HG02970 (cell line): ENCODE results near the gene NUP210L.
"Not testable (repeated sequence)": the region's sequence is repeated elsewhere in the genome, so short reads cannot be mapped to it uniquely, and the experiment has no call there.

ENCODE experiments used
- ATAC-seq: cut with Tn5 transposase; IDR thresholded peaks from one replicate; pipeline ENCODE4 v1.9.1; 2021; ENCODE audit warnings: mild to moderate bottlenecking, moderate library complexity, moderate number of reproducible peaks; ENCODE audit not compliant: unreplicated experiment, low FRiP score

The NUP210L gene

DNA sequence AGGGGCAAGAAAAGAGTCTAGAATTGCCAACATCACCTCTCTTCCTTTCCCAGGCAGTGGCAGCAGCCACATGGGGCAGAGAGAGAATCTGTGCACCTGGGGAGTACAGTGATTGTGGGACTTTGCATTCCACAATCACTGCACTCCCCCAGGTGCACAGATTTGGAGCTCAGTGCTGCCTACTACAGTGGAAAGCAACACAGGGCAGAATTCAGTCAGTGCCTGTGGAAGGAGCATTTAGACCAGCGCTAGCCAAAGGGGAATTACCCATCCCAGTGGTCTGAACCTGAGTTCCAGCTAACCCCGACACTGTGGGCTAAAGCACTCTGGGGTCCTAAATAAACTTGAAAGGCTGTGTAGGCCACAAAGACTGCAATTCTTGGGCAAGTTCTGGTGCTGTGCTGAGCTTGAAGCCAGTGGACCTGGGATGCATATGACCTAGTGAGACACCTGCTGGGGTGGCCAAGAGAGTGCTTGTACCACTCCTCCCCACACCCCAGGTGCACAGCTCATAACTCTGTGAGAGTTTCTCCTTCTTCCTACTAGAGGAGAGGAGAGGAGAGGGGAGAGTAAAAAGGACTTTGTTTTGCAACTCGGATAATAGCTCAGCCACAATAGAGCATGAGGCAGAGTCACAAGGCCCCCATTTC, 50.3 kb downstream of the NUP210L start:
- no peak for ATAC-seq

DNA sequence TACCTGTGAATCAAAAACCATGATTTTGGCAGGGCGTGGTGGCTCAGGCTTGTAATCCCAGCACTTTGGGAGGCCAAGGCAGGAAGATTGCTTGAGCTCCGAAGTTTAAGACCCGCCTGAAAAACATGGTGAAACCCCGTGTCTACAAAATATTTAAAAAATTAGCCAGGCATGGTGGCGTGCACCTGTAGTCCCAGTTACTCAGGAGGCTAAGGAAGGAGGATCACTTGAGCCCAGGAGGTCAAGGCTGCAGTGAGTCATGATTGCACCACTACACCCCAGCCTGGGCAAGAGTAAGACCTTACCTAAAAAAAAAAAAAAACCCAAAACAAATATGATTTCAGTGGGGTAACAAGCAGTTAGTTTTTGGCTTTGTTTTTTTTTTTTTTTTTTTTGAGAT, 54.7 kb downstream of the NUP210L start:
- not testable (repeated sequence) for ATAC-seq

DNA sequence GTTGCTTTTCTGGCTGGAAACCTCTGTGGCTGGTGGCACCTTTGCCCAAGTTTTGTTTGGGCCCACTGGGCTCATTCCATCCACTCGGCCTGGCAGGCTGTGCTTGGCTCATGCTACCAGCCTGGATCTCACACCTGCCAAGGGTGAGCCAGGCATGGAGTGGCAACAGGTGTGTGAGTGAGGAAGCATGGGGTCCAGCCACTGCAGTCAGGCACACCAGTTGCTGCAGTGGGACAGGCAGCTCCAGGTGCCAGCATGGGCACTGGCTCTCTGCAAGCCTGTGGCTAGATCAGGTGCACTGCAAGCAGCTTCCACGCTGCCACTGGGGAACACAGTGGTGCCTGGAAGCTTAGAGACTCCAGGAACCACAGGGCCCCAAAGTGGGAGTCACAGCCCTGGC, 57.0 kb downstream of the NUP210L start:
- ATAC-seq, result no peak

DNA sequence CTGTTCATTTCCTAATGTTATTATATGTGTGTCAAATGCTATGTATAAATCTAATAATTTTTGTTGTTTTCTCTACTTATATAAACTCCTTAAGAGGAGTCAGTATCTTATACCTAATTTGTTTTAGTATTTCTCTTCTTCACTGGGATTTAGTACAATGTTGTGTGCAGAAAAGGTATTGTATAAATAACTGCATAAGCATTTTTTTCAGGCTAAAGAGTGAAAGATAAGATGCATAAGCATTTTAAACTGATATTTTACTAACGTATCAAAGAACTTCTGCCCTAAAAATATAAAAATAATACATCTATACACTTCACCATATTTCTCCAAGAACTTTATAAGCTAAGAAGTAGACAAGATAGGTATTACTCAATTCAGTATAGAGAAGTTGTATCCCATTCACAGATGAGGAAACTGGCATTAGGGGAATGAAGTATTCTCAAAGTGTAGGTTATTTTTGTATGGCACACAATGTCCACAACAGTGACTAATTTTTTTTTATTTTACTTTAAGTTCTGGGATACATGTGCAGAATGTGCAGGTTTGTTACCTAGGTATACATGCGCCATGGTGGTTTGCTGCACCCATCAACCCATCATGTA, 59.3 kb downstream of the NUP210L start:
- ATAC-seq, result no peak

DNA sequence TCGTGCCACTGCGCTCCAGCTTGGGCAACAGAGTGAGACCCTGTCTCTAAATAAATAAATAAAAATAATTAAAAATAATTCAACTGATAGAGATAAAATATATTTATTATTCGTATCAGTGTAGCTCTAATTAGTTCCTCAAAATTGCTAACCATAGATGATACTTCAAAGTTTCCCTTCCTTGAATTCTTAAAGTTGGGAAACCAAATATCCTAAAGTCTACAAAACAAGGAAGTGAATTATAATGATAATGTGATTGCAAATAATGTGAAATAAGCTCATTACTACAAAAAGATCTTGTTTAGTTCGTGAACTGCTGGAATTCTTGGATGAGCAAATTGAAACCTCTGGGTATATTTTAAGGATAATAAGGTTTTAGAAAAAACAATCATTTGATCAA, 60.5 kb downstream of the NUP210L start:
- no peak for ATAC-seq

DNA sequence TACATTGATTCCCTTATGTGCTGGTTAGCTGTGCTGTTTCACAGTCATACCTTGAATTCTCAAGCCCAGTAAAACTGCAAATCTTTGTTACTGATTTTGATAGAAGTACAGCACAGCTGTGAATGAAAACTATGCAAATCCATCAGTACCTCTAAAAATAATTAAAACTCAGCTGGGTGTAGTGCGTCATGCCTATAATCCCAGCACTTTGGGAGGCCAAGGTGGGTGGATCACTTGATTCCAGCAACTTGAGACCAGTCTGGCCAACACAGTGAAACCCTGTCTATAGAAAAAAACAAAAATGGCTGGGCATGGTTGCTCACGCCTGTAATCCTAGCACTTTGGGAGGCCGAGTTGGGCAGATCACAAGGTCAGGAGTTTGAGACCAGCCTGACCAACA, 61.2 kb downstream of the NUP210L start:
- no peak for ATAC-seq

DNA sequence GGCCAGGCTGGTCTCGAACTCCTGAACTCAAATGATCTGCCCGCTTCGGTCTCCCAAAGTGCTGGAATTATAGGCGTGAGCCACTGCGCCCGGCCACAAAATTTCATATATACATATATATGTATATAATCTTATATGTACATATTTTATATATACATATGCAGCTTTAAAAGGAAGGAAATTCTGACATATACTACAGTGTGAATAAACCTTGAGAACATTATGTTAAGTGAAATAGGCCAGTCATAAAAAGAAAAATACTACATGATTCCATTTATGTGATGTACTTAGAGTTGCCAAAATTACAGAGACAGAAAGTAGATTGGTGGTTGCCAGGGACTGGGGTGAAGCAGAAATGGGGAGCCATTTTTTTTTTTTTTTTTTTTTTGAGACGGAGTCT, 63.2 kb downstream of the NUP210L start:
- no peak for ATAC-seq

DNA sequence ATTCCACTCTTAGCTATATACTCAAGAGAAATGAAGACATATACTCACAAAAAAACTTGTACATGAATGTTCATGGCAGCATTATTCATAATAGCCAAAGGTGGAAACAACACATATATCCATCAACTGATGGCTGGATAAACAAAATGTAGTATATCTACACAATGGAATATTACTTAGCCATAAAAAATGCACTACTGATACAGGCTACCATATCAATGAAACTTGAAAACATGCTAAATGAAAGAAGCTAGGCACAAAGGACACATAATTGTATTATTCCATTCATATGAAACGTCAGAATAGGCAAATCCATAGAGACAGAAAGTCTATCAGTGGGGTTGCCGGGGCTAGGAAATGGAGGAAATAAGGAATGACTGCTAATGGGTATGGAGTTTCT, 67.3 kb downstream of the NUP210L start:
- ATAC-seq, result no peak

DNA sequence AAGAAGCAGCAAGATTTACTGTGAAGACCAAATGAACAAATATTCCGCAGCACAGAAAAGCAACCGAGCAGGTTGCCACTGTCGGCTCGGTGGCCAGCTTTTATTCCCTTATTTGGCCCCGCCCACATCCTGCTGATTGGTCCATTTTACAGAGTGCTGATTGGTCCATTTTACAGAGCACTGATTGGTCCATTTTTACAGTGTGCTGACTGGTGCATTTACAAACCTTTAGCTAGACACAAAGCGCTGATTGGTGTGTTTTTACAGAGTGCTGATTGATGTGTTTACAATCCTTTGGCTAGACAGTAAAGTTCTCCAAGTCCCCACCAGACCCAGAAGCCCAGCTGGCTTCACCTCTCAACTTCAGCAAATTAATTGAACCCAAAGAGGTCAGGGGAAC, 71.8 kb downstream of the NUP210L start:
- ATAC-seq, result not testable (repeated sequence)

DNA sequence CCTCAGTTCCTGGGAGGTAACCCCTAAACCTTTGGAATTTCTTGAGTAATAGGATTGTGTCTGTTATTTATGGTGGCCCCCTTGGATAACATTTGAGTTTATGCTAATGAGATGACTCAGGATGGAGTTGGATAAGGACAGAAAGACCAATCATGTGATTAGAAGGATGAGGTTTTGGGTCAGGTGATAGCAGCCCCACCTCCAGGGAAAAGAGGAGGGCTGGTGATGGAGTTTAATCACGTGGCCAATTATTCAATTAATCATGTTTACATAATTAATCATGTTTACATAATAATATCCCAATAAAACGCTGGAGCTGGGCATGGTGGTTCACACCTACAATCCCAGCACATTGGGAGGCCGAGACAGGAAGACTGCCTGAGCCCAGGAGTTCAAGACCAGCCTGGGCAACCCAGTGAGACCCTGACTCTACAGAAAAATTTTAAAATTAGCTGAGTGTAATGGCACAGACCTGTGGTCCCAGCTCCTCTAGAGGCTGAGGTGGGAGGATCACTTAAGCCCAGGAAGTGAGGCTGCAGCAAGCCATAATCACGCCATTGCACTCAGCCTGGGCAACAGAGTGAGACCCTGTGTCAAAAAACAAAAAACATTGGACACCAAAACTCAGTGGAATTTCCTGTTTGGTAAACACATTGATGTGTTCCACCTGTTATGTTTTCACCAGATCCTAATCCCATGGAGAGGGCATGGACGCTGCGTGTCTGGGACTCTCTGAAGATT, 73.3 kb downstream of the NUP210L start:
- ATAC-seq, result no peak

DNA sequence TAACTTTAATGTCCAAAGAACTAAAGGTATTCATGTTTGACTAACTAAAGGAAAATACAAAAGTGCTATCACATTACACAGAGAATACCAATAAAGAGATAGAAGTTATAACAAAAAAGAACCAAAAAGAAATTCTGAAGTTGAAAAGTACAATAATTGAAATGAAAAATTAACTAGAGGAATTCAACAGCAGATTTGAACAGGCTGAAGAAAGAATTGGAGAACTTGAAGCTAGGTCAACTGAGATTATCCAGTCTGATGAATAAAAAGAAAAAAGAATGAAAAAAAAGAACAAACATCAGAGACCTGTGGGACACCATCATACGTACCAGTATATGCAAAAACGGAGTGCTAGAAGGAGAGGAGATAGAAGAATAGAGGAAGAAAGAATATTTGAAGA, 78.5 kb downstream of the NUP210L start:
- no peak for ATAC-seq

DNA sequence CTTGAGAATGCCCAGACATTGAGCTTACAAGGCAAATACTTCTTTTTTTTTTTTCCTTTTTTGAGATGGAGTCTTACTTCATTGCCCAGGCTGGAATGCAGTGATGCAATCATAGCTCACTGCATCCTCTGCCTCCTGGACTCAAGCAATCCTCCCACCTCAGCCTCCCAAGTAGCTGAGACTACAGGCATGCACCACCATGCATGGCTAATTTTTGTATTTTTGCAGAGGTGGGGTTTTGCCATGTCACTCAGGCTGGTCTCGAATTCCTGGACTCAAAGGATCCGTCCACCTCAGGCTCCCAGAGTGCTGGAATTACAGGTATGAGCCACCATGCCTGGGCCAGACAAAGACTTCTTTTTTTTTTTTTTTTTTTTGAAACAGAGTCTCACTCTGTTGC, 79.1 kb downstream of the NUP210L start:
- no peak for ATAC-seq

DNA sequence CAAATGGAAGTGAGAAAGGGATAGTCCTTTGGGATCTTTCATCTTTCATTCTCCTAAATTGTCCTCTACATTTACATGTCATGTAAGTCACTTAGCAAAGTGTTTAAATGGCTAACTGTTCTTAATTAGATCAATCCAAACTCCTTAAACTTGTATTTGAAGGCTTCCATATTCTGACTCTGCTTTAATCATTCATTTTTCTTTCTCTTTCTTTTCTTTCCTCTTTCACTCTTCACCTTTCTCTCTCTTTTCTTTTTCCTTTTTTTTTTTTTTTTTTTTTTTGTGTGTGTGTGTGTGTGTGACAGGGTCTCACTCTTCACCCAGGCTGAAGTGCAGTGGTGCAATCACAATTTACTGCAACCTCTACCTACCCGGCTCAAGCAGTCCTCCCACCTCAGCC, 92.6 kb downstream of the NUP210L start:
- no peak for ATAC-seq

DNA sequence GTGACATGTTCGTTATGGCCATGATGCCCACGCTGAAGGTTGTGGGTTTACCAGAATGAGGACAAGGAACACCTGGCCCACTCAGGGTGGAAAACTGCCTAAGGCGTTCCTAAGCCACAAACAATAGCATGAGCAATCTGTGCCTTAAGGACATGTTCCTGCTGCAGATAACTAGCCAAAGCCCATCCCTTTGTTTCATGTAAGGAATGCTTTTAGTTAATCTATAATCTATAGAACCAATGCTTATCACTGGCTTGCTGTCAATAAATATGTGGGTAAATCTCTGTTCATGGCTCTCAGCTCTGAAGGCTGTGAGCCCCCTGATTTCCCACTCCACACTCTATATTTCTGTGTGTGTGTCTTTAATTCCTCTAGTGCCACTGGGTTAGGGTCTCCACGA, 107.4 kb downstream of the NUP210L start:
- not testable (repeated sequence) for ATAC-seq

DNA sequence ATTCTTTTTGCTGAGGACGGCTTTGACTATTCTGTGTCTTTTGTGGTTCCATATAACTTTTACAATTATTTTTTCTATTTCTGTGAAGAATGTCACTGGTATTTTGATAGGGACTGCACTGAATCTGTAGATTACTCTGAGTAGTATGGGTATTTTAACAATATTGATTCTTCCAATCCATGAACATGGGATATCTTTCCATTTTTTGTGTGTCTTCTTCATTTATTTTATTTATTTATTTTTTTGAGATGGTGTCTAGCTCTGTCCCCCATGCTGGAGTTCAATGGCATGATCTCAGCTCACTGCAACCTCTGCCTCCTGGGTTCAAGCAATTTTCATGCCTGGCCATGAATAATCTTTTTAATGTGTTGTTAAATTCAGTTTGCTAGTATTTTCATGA, 121.2 kb downstream of the NUP210L start:
- not testable (repeated sequence) for ATAC-seq

DNA sequence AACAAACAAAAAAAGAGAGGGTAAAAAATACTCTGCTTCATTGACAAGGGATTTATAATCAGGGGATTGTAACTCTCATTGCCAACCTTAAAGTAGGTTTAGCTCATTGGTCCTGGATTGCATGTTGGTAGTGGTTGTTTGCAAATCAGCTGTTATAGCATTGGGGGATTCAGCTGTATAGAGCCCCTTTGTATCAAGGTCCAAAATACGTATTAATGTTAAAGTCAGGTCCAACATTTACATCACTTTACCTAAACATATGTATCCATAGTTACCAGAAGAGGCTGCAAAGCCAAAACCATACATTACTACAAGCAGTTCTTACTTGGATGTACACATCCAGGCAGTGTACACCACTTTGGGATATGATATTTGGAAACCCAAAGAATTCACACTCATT, 134.9 kb downstream of the NUP210L start:
- no peak for ATAC-seq

DNA sequence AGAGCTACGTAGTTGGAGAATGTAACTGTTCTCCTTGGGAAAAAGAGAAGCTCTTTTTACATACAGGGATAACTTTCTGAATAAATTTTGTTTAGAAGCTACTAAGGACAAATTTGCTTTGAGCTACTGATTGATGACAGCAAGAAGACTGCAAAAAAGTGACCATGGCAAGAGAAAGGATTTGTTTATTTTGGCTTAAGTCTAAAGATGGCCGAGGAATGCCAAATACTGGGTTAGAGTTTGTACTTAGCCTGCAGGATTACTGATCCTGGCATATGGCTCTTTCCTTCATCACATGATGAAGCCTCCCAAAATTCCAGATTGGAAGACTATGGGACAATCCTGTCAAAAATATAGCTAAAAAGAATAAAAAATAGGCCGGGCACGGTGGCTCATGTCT, 135.6 kb downstream of the NUP210L start:
- no peak for ATAC-seq

DNA sequence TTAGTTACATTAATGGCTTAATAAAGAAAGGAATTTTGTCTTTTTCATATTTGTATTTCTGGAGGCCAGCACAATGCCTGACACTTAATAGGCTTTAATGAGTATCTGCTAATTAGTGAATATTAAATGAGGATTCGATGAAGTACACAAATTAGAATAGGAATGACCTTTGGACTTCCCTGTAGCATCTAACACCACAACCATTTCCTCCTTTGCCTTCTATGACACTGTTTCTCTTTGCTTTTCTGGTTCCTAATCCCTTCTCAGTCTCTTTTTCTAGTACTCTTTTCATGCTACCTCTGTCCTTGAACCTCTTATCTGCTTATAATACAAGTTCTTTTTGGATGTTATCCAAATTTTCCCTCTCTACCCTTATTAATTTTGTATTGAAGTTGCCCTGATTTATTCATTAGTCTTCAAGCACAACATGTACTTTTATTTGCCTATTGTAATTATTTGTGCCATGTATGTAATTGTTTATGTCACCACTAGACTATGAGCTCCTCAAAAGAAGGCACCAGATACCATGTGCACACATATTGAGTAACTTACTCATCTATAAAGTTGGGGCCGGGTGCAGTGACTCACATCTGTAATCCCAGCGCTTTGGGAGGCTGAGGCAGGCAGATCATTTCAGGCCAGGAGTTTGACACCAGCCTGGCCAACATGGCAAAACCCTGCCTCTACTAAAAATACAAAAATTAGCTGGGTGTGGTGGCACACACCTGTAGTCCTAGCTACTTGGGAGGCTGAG, 140.5 kb downstream of the NUP210L start:
- no peak for ATAC-seq

DNA sequence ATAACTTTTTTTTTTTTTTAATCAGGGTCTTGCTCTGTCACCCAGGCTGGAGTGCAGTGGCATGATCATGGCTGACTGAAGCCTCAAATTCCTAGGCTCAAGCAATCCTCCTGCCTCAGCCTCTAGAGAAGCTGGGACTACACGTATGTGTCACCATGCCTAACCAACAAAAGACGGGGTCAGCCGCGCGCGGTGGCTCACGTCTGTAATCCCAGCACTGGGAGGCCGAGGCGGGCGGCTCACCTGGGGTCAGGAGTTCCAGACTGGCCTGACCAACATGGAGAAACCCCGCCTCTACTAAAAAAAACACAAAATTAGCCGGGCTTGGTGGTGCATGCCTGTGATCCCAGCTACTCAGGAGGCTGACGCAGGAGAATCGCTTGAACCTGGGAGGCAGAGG, 142.3 kb downstream of the NUP210L start:
- ATAC-seq, result not testable (repeated sequence)

DNA sequence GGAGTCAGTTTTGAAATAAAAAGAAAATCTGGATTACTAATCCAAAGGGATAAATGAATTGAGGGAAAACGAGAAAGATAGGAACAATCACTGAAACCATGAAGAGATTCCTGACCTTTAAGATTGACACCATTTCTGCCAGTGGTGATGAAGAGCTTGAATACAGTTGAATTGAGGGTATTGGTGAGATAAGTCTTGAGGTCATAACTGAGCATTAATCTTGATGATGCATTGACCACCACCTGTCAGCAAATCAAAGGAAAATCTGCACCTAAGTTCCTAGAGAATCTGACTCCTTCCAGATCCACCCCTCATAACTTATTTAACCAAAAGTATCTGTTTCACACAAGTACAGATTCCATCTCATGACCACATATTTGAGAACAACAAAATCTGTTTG, 142.7 kb downstream of the NUP210L start:
- ATAC-seq, result no peak

DNA sequence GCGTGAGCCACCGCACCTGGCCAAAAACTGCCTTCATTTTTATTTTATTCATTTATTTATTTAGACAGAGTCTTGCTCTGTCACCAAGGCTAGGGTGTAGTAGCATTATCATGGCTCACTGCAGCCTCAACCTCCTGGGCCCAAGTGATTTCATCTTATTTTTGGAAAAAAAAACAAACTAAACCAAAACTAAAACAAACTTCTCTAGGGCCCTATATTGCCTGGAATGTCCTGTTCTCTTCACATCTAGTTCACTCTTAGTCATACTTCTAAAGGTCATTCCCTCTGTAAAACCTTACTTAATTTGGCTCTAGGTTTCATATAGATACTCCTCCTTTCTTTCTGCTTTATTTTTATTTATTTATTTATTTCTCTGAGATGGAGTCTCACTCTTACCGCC, 148.7 kb downstream of the NUP210L start:
- no peak for ATAC-seq
